LNCaP clone FGC (cell line): Measurements from ENCODE around the gene GPC6.

Source experiments
- DNase-seq: peaks from one replicate; pipeline ENCODE4 v3.0.0-alpha.2; 2011; ENCODE audit warnings: low read depth
- H3K4me3 ChIP-seq: 2 replicates; pipeline ENCODE4 v1.5.1; 2011; ENCODE audit warnings: mild to moderate bottlenecking, low read depth, low read length, control low read depth
- TF ChIP-seq, protein P1 (sequence below): IDR thresholded peaks from 2 replicates; pipeline ENCODE4 v1.5.1; 2012; ENCODE audit warnings: mild to moderate bottlenecking; ENCODE audit not compliant: control insufficient read depth, insufficient read depth; ENCODE audit errors: extremely low read depth

GPC6 gene

GRCh38 chr13:93786846-93787489, 560.4 kb downstream of the GPC6 start:
- no peak for DNase-seq
- TF ChIP-seq, protein P1, sequence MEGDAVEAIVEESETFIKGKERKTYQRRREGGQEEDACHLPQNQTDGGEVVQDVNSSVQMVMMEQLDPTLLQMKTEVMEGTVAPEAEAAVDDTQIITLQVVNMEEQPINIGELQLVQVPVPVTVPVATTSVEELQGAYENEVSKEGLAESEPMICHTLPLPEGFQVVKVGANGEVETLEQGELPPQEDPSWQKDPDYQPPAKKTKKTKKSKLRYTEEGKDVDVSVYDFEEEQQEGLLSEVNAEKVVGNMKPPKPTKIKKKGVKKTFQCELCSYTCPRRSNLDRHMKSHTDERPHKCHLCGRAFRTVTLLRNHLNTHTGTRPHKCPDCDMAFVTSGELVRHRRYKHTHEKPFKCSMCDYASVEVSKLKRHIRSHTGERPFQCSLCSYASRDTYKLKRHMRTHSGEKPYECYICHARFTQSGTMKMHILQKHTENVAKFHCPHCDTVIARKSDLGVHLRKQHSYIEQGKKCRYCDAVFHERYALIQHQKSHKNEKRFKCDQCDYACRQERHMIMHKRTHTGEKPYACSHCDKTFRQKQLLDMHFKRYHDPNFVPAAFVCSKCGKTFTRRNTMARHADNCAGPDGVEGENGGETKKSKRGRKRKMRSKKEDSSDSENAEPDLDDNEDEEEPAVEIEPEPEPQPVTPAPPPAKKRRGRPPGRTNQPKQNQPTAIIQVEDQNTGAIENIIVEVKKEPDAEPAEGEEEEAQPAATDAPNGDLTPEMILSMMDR = no peak
- no peak overlapping the region for H3K4me3 ChIP-seq

DNA sequence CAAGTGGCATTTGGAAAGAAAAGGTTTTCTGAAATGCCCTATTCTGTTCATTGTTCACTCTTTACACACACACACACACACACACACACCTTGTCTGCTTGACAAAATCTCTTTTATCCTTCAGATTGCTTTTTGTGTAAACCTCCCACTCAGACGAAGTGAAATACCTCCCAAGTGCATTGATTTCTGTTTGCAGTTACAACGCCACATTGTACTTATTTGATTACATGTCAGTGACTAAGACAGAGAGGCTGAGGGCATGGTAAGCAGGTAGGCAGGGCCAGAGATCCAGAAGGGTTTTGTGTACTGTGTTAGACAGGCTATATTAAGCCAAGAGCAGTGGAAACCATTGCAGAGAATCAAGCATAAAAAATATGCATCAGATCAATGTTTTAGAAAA, 561.8 kb downstream of the GPC6 start:
- TF ChIP-seq, protein P1 = no peak
- H3K4me3 ChIP-seq = no peak overlapping the region
- peak; percentile 3 for DNase-seq

DNA sequence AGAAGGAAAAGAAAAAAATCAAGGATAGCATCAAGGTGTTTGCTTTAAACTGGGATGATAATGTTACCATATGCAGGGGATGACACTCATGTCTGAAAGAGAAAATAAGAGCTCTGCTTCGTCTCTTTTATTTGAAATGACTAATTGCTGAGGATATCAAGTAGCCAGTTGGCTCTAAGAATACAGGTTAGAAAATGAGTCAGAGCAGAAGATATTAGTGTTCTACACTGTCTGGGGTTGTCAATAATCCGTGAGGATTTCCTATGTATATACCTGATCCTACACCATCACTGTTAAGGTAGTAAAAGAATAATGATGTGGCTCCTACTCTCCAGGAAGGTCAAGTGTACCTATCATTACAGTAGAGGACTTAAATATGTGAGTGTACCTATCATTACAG, 562.5 kb downstream of the GPC6 start:
- no peak overlapping the region for H3K4me3 ChIP-seq
- no peak for DNase-seq
- TF ChIP-seq, protein P1 = no peak

GRCh38 chr13:93794197-93794885, 567.7 kb downstream of the GPC6 start:
- H3K4me3 ChIP-seq = no peak overlapping the region
- TF ChIP-seq, protein P1 = no peak
- no peak for DNase-seq

DNA sequence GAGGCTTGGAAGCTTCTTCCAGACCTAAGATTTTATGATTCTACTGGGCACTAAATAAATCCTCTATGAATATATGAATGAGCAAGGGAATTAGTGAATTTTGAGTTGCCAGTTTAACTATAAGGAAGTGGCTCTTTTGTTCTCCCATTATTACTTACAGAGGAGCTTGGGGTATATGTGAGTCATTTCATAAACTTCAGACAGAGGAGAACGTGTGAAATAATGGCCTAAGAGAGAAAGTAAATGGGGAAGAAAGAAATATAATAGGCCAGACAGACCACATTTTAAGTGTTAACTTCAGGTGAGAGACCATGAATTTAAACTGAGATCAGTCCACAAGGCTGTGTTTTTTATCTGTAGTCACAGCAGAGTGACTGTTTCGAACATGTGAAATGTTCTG, 570.9 kb downstream of the GPC6 start:
- TF ChIP-seq, protein P1 = no peak
- H3K4me3 ChIP-seq = no peak overlapping the region
- DNase-seq = no peak

GRCh38 chr13:93800342-93800741, 573.7 kb downstream of the GPC6 start:
- H3K4me3 ChIP-seq = no peak overlapping the region
- no peak for DNase-seq
- TF ChIP-seq, protein P1 = no peak
